ENCODE results near the gene A3GALT2.

DNA sequence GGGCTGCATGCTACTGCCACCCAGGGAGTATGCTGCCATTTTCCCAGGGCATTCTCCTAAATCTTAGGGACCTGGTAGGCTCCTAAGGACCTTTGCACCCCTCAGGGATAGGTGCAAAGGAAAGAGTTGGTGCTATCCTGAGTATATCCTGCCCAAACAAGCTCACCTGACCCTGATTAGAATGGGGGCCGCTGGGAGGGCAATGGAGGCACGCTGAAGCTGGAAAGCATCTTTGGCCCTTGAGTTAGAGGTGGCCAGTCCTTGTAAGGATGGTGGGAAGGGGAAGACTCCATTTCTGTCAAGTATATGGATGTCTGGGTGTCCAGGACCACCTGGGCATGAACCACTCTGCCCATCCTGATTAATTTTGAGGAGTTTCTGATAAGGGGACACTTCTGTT is 48.9 kb upstream of the A3GALT2 start:
- TF ChIP-seq GATA2 (IDR thresholded peaks at IDR 0.05; ENCODE audit: low read depth, low read length) (no peak), GATA3 (IDR thresholded peaks at IDR 0.05; ENCODE audit: low read depth, low read length) (no peak)
